ENCODE results near the gene TSBP1.

DNA sequence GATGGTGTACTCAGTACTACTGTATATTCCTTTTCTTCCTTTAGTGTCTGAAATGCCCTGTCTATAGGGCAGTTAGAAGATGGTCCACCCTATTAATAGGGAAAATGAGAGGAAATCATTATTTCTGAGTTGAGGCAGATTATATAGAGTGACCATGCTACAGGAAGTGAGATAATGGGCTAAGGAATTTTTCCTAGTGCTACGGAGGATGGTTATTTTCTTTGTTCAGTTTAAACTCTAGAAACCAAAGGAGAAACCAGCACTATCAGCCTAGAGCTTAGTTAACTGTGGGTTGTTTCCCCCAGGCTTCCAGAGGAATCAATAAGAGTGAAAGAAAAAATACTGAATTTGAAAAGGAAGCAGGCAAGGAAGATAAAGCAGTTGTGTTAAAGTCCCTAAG is 474 bp downstream of the TSBP1 start:
- TF ChIP-seq, protein P1, sequence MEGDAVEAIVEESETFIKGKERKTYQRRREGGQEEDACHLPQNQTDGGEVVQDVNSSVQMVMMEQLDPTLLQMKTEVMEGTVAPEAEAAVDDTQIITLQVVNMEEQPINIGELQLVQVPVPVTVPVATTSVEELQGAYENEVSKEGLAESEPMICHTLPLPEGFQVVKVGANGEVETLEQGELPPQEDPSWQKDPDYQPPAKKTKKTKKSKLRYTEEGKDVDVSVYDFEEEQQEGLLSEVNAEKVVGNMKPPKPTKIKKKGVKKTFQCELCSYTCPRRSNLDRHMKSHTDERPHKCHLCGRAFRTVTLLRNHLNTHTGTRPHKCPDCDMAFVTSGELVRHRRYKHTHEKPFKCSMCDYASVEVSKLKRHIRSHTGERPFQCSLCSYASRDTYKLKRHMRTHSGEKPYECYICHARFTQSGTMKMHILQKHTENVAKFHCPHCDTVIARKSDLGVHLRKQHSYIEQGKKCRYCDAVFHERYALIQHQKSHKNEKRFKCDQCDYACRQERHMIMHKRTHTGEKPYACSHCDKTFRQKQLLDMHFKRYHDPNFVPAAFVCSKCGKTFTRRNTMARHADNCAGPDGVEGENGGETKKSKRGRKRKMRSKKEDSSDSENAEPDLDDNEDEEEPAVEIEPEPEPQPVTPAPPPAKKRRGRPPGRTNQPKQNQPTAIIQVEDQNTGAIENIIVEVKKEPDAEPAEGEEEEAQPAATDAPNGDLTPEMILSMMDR (IDR thresholded peaks at IDR 0.05; ENCODE audit: insufficient read depth, low read length, poor library complexity, severe bottlenecking): no peak
- TF ChIP-seq EZH2phosphoT487 (conservative IDR thresholded peaks at IDR 0.05; ENCODE audit: low read length): no peak
